Eye (tissue), 1 donor: Measurements from ENCODE around the gene F2RL3.

Source experiments
- DNase-seq: peaks from one replicate; pipeline ENCODE4 v3.0.0-alpha.2; 2015

F2RL3 gene

GRCh38 chr19:16895467-16896145 is 6.8 kb downstream of the F2RL3 start:
- DNase-seq = peak; percentile 30

DNA sequence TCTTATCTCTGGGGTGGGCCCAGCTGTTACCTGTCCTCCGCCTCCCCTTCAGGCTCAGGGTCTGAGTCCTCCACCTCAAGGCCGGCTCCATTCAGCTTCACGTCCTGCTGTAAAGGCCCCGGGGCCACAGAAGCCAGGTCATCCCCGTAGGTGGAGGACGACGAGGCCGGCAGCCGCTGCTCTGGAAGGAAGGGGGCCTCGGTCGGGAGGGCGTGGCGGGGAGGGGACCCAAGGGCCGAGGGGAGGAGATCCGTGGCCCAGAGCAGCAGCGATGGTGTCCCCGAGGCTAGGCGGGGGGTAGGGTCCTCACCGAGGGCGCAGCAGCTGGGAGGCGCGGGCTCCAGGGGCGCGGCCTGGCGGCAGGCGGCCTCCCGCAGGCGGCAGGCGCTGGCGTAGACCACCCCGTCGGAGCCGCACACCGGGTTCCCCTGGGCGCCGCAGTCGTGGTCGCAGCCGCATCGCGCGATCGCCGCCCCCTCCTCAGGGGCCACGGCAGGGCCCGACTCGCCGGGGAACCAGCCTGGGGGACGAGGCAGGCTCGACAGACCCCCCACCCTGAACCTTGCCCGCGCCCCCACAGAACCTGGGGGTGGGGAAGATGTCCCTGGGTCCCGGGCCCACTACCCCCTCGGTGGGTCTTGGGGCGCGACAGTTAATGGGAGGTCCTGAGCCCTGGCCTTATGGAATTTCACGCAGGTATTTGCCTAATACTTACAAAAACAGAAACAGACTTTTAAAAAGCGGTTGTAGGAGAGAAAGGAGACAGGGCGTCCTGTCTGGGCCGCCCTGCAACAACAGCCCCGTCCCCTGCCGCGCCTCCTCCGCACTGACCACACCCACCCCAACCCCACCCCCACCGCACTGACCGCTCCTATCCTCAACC is 7.6 kb downstream of the F2RL3 start:
- no peak for DNase-seq

GRCh38 chr19:16897029-16897855 is 8.4 kb downstream of the F2RL3 start:
- DNase-seq = peak; percentile 71

- DNase-seq = no peak
These were observed 9.0 kb downstream of the F2RL3 start for GRCh38 chr19:16897856-16898161.

- no peak for DNase-seq
These were observed 9.7 kb downstream of the F2RL3 start for GRCh38 chr19:16898361-16899015.

DNA sequence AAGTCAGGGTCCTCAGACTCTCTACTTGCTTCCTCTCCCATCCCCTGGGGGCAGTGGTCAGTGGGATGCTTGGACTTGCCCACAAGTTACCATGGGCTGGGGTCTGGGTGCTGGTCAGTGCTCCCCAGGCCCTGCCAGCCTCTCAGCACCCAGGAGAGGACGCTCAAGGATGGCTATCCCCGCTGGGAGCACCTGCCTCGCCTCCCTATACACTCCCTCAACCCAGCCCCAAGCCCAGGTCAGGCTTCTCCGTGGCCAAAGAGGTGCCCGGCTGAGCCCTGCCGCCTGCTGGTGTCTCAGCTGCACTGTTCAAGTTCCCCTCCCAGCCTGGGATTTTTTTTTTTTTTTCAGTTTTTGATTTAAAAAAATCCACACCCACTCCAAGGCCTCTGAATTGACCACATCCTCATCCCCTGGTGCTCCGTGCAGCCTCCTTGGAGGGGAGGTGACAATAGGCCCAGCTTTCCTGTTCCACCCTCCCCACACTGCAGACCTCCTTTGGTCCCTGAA is 10.8 kb downstream of the F2RL3 start:
- DNase-seq = no peak

DNA sequence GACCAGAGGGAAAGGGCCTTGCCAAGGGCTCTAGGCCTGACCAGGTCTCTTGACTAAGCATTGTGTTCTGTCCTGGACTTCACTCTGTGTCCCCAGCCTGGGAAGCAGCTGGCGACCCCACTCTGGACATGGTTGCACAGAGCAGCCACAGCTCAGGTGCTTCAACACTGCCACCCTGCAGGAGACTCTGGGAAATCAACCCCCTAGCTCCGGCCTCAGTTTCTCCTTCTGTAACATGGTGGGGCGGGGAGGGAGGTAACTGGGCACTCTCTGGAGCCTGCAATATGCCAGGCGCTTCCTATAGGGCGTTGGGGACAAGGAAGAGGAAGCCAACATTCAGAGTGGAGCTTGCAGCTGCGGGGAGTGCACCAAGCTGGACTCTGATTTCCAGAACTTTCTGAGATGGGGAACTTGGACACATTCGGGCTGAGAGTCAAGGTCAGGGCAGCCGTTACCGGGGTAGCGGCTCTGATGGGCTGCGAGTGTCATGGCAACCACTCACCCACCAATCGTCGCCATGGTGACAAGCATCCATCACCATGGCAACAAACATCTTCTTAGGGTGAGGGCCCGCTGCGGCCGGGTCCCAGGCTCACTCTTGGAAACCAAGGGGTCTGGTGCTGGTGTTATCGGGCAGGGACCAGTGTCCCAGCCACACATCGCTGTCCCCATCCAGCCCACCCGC is 12.8 kb downstream of the F2RL3 start:
- peak; percentile 63 for DNase-seq

GRCh38 chr19:16902545-16902944 is 13.7 kb downstream of the F2RL3 start:
- no peak for DNase-seq

- DNase-seq = no peak
These were observed 14.5 kb downstream of the F2RL3 start for GRCh38 chr19:16903347-16903746.

GRCh38 chr19:16904599-16904998 is 15.8 kb downstream of the F2RL3 start:
- DNase-seq = no peak

- no peak for DNase-seq
These were observed 20.0 kb downstream of the F2RL3 start for GRCh38 chr19:16908759-16909158.

DNA sequence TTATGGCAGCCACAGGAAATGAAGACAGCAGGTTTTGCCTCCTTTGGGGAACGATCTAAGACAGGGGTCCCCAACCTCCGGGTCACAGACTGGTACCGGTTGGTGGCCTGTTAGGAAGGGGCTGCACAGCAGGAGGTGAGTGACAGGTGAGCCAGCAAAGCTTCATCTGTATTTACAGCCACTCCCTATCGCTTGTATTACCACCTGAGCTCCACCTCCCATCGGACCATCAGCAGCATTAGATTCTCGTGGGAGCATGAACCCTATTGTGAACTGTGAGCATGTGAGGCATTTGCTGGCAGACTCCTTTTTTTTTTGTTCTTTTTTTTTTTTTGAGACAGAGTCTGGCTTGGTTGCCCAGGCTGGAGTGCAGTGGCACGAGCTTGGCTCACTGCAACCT is 22.2 kb downstream of the F2RL3 start:
- DNase-seq = no peak

GRCh38 chr19:16912780-16913179 is 24.0 kb downstream of the F2RL3 start:
- DNase-seq = no peak

DNA sequence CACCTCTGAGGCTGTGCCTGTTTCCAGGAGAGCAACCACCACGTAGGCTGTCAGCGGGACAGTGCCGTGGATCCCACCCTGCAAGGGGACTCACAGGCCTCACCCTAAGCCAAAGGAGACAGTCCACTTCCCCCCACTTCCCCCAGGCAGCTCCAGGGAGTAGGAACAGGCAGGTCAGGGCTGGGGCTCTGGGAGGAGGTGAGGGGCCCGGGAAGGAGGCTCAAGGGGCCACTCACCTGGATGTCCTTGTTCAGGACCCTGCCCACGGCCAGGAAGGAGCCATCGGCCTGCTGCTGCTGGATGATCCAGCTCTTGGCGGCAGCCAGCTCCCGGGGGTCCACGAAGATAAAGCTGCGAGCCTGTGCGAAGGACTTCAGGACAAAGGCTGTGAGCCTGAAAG is 25.6 kb downstream of the F2RL3 start:
- no peak for DNase-seq

DNA sequence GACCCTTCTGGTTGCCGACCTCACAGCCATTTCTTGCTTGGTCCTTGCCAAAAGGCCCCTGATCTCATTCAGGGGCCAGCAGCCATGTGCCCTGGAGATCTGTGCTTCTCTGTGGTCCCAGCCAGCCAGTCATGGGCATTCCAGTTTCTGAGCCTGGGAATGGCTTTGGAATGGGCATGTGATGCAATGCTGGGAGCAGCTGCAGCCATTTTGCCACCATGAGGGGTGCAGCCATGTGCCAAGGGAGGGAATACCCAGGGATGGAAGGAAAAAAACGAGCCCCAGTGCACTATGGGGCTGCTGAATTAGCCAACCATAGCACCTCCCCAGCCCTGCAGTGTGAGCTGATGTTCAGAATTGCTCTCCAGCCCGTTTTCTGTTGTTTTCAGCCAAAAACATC is 26.3 kb downstream of the F2RL3 start:
- no peak for DNase-seq

GRCh38 chr19:16915734-16916133 is 26.9 kb downstream of the F2RL3 start:
- no peak for DNase-seq

- DNase-seq = no peak
These were observed 28.6 kb downstream of the F2RL3 start for GRCh38 chr19:16917401-16917800.

- DNase-seq = no peak
These were observed 30.7 kb downstream of the F2RL3 start for GRCh38 chr19:16919496-16919895.

DNA sequence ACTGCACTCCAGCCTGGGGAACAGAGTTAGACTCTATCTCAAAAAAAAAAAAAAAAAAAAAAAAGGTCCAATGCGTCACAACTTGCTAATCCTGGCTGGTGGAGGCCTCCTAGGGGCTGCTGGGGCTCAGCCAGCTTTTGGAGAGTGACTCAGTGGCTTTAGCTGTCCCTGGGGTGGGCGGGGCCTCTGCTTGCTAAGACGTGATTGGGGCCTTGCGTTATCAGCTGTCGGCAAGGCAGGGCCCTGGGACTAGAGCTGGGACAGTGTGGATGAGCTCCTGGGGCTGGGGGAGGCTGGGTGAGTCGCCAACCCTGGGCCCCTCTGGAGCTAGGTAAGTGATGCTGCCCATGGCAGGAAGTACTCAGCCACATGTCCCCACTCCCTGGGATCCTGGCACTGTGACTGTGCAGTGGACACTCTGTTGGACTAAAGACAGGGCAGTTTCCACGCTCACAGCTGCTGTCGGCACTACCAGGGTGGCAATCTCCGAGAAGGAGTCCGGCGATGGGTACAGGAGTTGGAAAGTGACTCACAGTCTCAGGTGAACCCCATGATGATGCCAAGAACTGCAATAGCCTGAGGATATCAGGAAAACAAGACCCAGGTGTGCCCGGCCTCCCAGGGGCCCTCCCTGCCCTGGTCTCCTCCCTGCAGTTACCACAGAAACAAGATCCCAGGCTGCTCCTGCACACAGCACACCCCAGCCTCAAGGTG is 32.2 kb downstream of the F2RL3 start:
- DNase-seq = no peak

GRCh38 chr19:16921766-16922591 is 33.2 kb downstream of the F2RL3 start:
- no peak for DNase-seq

- DNase-seq = no peak
These were observed 33.8 kb downstream of the F2RL3 start for GRCh38 chr19:16922592-16922934.
